Stimulated activated CD4-positive, alpha-beta T cell treated with anti-CD3 and anti-CD28 coated beads, Interleukin-12 subunit alpha, Interleukin-12 subunit beta, amount 100 ng/mL, for 24 hours (primary cell): ENCODE measurements around the gene CDH23.

Experiments used
- DNase-seq, 2 experiments: peaks; one replicate each; pipeline ENCODE4 v3.0.0-alpha.2; 2020; ENCODE audit warnings: low read depth in 2 of 2

Gene CDH23

DNA sequence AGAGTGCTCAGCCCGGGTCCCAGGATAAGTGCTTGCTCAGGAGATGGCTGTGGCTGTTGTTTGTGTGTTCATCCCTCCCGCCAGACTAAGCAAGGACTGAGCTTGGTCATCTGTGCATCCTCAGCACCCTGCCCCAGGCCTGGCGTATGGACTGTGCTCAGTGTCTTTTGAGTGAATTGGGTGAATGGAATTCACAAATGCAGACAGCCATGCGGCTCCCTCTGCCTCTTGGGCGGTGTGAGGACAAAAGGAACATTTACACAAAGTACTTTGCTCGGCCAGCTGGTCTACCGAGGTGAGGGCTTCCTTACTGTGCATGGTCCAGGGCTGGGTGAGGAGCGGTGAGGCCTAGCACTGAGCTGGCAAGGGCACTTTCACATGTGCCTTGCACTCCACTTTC is 120.2 kb downstream of the CDH23 start:
- no peak for DNase-seq

- no peak for DNase-seq
Measured at GRCh38 chr10:71517298-71518169, 120.8 kb downstream of the CDH23 start.

DNA sequence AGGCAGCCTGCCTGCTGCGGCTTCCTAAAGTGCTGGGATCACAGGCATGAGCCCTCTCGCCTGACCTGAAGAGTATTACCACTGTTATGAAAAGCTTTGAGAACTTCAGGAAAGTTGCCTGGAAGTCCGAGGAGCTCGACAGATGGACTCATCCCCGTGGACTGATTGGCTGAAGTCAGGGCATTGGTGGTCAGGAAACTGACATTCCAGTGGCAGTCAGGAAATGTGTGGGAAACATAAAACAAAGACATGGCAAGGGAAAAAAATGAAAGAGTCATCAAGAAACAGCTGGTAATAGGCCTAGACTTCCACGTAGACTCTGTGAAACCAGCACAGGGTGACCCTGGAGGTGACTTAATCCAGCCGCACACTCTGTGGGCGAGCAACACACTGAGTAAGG is 123.3 kb downstream of the CDH23 start:
- DNase-seq, result no peak

DNA sequence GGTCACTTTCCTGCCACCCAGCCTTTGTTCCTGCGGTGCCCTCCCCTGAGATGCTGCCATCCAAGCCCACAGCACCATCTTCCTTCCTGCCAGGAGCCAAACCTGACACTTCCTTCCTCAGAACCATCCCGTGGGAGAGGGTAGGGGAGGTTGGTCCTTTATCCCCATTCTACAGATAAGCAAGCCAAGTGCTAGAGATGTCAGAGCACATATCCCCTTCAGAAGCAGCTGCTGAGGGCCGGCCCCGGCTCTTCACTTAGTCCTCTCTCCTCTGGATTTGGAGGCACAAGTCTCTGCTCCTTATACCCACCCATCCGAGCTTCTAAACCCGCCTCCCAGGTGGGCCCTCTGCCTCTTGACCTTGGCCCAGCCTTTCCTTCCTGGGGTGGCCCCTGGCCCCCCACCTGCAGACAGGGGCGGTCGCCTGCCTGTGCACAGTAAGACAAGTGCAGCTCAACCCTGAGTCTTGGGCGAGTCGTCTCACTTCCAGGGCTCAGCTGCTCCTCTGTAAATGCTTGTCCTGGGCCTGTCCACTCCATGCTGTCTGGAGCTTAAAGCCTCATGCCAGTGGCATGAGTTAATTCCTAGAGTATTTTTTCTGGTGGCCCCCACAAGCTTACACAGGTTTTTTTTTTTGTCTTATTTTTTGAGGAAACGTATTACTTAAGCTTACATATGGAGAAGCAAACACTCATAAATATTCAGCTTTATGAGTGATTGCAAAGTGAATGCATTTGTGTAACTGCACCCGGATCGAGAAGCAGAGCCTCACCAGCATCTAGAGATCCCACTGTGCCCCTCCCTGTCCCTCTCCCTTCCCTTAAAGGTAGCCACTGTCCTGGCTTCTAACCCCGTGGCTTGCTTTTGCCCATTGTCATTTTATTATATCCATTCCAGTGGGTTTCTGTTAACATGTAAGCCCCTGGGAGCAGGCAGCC is 125.1 kb downstream of the CDH23 start:
- no peak for DNase-seq

DNA sequence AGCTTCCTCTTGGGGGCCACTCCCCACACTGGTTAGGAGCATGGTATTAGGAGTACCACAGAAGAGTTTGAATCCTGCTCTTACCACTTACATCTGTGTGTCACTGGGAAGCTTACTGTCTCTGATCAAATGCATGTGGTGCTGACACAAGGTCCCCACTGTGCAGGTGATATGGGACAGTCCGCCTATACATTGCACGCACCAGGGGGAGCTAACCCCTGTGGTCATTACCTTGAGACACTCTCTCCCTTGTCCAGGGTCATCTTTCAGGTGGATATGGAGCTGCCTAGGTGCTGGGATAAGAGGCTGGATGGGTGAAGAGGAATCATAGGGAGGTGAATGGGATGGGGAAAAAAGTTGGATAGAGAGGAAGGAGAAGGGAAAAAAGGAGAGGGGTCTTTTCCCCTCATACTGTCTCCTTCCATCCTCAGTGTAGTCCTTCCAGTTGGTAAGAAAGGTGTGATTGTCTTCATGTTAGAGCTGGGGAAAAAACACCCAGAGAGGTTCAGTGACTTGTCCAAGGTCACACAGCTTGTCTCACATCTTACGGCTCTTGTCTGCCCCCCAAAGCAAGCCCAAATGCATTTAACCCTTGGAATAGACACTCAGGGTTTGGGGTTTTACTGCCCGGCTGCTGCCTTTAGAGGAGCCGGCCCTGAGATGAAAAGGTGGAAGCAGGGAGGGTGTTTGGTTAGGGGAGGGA is 125.9 kb downstream of the CDH23 start:
- no peak for DNase-seq

GRCh38 chr10:71523756-71524155 is 127.0 kb downstream of the CDH23 start:
- no peak for DNase-seq

- no peak for DNase-seq
Measured at GRCh38 chr10:71525092-71525491, 128.4 kb downstream of the CDH23 start.

GRCh38 chr10:71525721-71526120 is 129.0 kb downstream of the CDH23 start:
- DNase-seq, result no peak

DNA sequence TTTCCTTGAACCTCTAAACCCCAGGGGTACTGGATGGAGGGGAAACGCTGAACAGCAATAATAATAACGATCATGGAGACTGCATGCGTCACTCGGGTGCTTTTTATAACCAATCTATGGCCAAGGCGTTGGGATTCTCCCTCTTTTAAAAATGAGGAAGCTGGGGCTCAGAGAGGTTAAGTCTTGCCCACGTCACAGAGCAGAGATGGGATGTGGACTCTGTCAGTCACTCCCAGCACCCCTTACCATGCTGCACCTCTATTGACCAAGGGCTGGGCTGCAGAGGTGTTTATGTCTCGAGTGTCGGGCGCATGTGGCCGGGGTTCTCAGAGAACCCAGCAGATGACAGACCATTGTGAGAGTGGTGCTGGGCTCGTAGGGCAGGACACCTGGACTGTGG is 129.9 kb downstream of the CDH23 start:
- DNase-seq, result no peak

GRCh38 chr10:71527135-71527534 is 130.4 kb downstream of the CDH23 start:
- no peak for DNase-seq

GRCh38 chr10:71528371-71529206 is 131.9 kb downstream of the CDH23 start:
- no peak for DNase-seq

GRCh38 chr10:71529207-71529827 is 132.6 kb downstream of the CDH23 start:
- no peak for DNase-seq

DNA sequence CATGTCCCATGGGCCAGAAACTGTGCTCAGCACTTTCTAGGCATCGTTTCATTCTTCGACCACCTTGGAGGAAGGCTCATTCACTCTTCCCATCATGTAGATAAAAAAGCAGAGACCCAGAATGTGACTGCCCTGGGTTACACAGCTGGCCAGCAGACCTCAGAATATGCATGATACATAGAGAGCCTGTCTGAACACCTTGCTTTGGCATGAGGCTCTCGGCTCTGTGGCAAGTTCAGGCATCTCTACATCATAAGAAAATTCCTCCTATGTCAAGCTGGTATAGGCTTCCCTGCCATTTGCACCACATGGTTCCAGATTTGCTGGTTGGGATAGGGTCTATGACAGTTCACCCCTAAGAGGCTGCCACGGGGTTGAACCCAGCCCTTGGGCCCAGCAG is 134.1 kb downstream of the CDH23 start:
- DNase-seq, result no peak

DNA sequence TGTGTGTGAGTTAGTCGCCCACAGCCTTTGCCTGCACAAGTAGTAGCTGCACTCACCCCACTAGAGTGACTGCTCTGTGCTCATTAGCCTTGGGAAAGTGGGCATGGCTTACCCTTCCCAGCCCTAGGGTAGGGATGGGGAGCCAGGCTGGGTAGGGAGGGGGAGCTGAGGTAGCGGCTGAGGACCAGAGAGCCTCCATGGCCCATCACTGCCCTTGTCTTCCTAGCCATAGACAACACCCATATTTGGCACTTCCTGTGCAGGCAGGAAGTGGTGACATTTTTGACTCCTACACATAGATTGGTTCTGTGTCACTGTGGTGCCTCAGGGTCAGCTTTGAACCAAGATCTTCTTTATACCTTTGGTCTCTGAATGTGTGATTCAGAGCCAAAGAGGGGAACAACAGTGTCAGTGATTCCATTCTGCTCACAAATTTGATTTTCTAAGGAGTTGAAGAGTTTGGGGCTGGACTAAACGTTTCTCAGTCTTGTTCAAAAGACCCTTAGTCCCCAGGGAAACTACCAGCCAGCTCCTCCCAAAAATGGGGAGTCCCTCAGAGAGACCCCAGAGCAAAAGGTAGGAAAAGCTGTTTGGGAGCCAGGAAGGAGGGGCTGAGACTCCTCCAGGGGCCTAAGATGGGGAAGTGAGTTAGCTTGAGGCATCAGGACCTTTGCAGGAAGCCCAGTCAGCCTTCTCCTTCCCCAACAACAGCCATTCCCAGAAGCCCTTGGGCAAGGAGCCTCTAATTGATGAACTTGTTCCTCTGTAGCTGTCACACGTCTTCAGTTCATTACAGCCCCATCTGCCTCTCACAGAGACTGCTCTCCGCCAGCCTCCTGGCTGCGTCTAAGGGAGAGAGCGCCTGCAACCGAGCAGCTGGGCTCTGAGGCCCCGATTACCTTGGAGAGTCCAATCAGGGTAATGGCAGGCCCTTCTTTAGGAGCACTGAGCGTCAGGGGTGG is 135.0 kb downstream of the CDH23 start:
- peak in 1 of 2 experiments; percentile 16 for DNase-seq

GRCh38 chr10:71532878-71533277 is 136.2 kb downstream of the CDH23 start:
- DNase-seq, result no peak

GRCh38 chr10:71533936-71534335 is 137.2 kb downstream of the CDH23 start:
- DNase-seq, result no peak

DNA sequence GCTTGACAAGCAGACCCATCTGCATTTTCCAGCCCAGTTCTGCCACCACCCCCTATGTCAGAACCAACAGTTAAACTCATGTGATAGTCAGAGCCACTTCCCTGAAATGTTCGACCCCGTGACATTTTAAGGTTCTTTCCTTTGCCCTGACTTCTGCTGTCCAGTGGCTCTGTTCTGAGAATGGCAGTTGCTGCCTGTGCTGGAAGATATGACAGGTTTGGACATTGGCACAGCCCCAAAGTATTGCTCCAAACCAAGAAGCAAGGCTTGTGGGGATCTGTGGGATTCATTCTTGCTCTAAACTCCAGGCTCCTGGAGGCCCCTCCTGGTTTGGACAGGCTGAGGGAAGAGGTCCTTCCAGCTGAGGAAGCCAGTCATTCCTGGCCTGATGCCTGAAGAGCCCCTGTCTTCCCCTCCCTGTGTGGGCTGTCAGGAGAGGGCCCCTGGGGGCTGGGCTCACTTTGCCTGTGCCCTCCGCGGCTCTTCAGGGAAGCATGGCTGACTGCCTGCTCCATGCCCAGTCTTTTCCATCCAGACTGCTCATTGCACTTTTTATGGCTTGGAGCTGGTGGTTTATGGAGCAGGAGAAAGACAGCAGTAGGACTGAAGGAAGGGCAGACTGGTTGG is 138.0 kb downstream of the CDH23 start:
- no peak for DNase-seq

GRCh38 chr10:71536332-71536731 is 139.6 kb downstream of the CDH23 start:
- DNase-seq, result no peak

DNA sequence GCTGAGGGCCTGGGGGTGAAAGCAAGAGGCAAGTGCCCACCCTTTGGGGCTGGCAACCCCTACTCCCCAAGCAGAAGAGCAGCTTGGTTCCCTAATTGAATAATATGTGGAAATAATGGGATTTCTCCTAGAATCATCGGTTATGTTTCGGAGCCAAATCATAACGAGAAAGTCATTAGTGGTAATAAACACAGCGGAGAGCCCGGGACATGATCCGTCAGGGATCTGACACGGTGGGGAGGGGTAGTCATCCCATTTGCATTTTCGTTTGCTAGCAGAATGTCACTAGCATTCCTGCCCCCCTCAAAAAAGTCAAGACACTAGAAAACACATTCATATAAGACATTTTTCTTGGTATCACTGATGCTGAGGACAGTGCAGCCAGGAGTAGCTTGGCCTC is 140.4 kb downstream of the CDH23 start:
- DNase-seq, result no peak
